SK-N-SH treated with all-trans-retinoic acid at 6 μM for 48 hours (cell line): ENCODE results near the gene LUC7L3.

Source experiments
- ATAC-seq: fragments of 200-7000 bp; cut with Tn5 transposase; 3 replicates; pipeline ENCODE4 v1.9.1; 2020; ENCODE audit warnings: mild to moderate bottlenecking, moderate library complexity
- ARNTL ChIP-seq: fragments of 450-650 bp; formaldehyde crosslinking; IDR thresholded peaks from 2 replicates; pipeline ENCODE4 v1.5.0; 2020; ENCODE audit warnings: low read depth, mild to moderate bottlenecking, moderate library complexity, borderline replicate concordance
- BACH2 ChIP-seq: fragments of 250-450 bp; sonication (Bioruptor Pico); IDR thresholded peaks from 2 replicates; pipeline ENCODE4 v1.9.0; 2021; ENCODE audit warnings: mild to moderate bottlenecking, borderline replicate concordance
- CREB5 ChIP-seq: fragments of 250-450 bp; sonication (Bioruptor Pico); IDR thresholded peaks from 2 replicates; pipeline ENCODE4 v1.5.1; 2020; ENCODE audit warnings: low read depth, mild to moderate bottlenecking, moderate library complexity
- CSDC2 ChIP-seq: fragments of 250-450 bp; sonication (Bioruptor Pico); IDR thresholded peaks from 2 replicates; pipeline ENCODE4 v1.5.0; 2020; ENCODE audit warnings: mild to moderate bottlenecking, moderate library complexity
- CSRNP3 ChIP-seq: fragments of 250-450 bp; sonication (Bioruptor Pico); IDR thresholded peaks from 2 replicates; pipeline ENCODE4 v1.5.1; 2021; ENCODE audit warnings: mild to moderate bottlenecking, moderate library complexity
- ESRRG ChIP-seq: fragments of 250-450 bp; sonication (Bioruptor Pico); IDR thresholded peaks from 2 replicates; pipeline ENCODE4 v1.6.1; 2021; ENCODE audit warnings: mild to moderate bottlenecking
- GLIS3 ChIP-seq: fragments of 250-450 bp; sonication (Bioruptor Pico); IDR thresholded peaks from 2 replicates; pipeline ENCODE4 v1.5.0; 2020; ENCODE audit warnings: mild to moderate bottlenecking, moderate library complexity
- ISL1 ChIP-seq: fragments of 250-450 bp; sonication (Bioruptor Pico); IDR thresholded peaks from 2 replicates; pipeline ENCODE4 v2.1.2; 2022; ENCODE audit warnings: mild to moderate bottlenecking, moderate library complexity
- OSR1 ChIP-seq: fragments of 250-450 bp; sonication (Bioruptor Pico); IDR thresholded peaks from 2 replicates; pipeline ENCODE4 v1.8.0; 2022; ENCODE audit warnings: moderate library complexity, mild to moderate bottlenecking, inconsistent platforms
- PATZ1 ChIP-seq: fragments of 250-450 bp; sonication (Bioruptor Pico); IDR thresholded peaks from 2 replicates; pipeline ENCODE4 v1.8.0; 2020; ENCODE audit warnings: mild to moderate bottlenecking, moderate library complexity, borderline replicate concordance
- POU6F1 ChIP-seq: fragments of 250-450 bp; sonication (Bioruptor Pico); IDR thresholded peaks from 2 replicates; pipeline ENCODE4 v1.8.0; 2021; ENCODE audit warnings: low read depth, mild to moderate bottlenecking, moderate library complexity, borderline replicate concordance
- PPARA ChIP-seq: fragments of 250-450 bp; sonication (Bioruptor Pico); IDR thresholded peaks from 2 replicates; pipeline ENCODE4 v1.5.0; 2020; ENCODE audit warnings: mild to moderate bottlenecking, borderline replicate concordance
- RARB ChIP-seq: fragments of 250-450 bp; sonication (Bioruptor Pico); IDR thresholded peaks from 2 replicates; pipeline ENCODE4 v1.8.0; 2021; ENCODE audit warnings: mild to moderate bottlenecking, moderate library complexity
- TCF4 ChIP-seq: fragments of 250-450 bp; sonication (Bioruptor Pico); IDR thresholded peaks from 2 replicates; pipeline ENCODE4 v1.8.0; 2021; ENCODE audit warnings: mild to moderate bottlenecking, moderate library complexity, borderline replicate concordance
- TOX ChIP-seq: fragments of 250-450 bp; sonication (Bioruptor Pico); IDR thresholded peaks from 2 replicates; pipeline ENCODE4 v1.8.0; 2021; ENCODE audit warnings: mild to moderate bottlenecking, moderate library complexity, borderline replicate concordance
- TSHZ2 ChIP-seq: fragments of 250-450 bp; sonication (Bioruptor Pico); IDR thresholded peaks from 2 replicates; pipeline ENCODE4 v1.5.0; 2020; ENCODE audit warnings: mild to moderate bottlenecking, moderate library complexity
- ZC3H10 ChIP-seq: fragments of 250-450 bp; sonication (Bioruptor Pico); IDR thresholded peaks from 2 replicates; pipeline ENCODE4 v1.5.1; 2021; ENCODE audit warnings: mild to moderate bottlenecking, moderate library complexity
- ZFP3 ChIP-seq: fragments of 250-450 bp; sonication (Bioruptor Pico); IDR thresholded peaks from 2 replicates; pipeline ENCODE4 v1.5.0; 2020; ENCODE audit warnings: mild to moderate bottlenecking, moderate library complexity
- ZFP30 ChIP-seq: fragments of 450-650 bp; formaldehyde crosslinking; IDR thresholded peaks from 2 replicates; pipeline ENCODE4 v1.5.0; 2022; ENCODE audit warnings: mild to moderate bottlenecking, moderate library complexity
- ZNF565 ChIP-seq: fragments of 450-650 bp; formaldehyde crosslinking; conservative IDR thresholded peaks from 2 replicates; pipeline ENCODE4 v1.5.0; 2020; ENCODE audit warnings: low read depth, mild to moderate bottlenecking, moderate library complexity
- ZNF70 ChIP-seq: fragments of 450-650 bp; formaldehyde crosslinking; IDR thresholded peaks from 2 replicates; pipeline ENCODE4 v1.5.0; 2020; ENCODE audit warnings: mild to moderate bottlenecking, moderate library complexity
- ZNF8 ChIP-seq: fragments of 450-650 bp; formaldehyde crosslinking; IDR thresholded peaks from 2 replicates; pipeline ENCODE4 v1.5.0; 2020; ENCODE audit warnings: mild to moderate bottlenecking, moderate library complexity

Gene LUC7L3

GRCh38 chr17:50697663-50698272 lies 21.6 kb upstream of the LUC7L3 start:
- TF ChIP-seq BACH2 (no peak), ZFP3 (CRISPR knock-in tag) (no peak), GLIS3 (no peak), CSRNP3 (CRISPR knock-in tag) (no peak)
- TF ChIP-seq, all 23 proteins: peak for 0
- ATAC-seq: no peak

GRCh38 chr17:50699410-50699809 lies 20.0 kb upstream of the LUC7L3 start:
- TF ChIP-seq ZNF70 (CRISPR knock-in tag) (no peak), ZNF8 (no peak), ISL1 (no peak), CSDC2 (no peak), BACH2 (no peak), CREB5 (CRISPR knock-in tag) (no peak), TCF4 (CRISPR knock-in tag) (no peak), ZFP30 (CRISPR knock-in tag) (no peak), ESRRG (CRISPR knock-in tag) (no peak), TOX (CRISPR knock-in tag) (no peak), ZC3H10 (CRISPR knock-in tag) (no peak), PPARA (CRISPR knock-in tag) (no peak), ZFP3 (CRISPR knock-in tag) (no peak)
- ATAC-seq: no peak

GRCh38 chr17:50703162-50703561 lies 16.2 kb upstream of the LUC7L3 start:
- ATAC-seq: no peak
- TF ChIP-seq TOX (CRISPR knock-in tag): no peak
- no peak for TF ChIP-seq ZFP30 (CRISPR knock-in tag)
- TF ChIP-seq ISL1: no peak

- peak; percentile 83 for ATAC-seq
- no peak for TF ChIP-seq ZC3H10 (CRISPR knock-in tag)
- TF ChIP-seq CSDC2: no peak; the same call in 1 of the 2 replicates
- 0 out of 2 replicates have a peak, but pooled peaks have one; percentile 15 for TF ChIP-seq ISL1
- no peak for TF ChIP-seq POU6F1 (CRISPR knock-in tag)
- no peak for TF ChIP-seq ZNF70 (CRISPR knock-in tag)
- TF ChIP-seq OSR1: no peak
- TF ChIP-seq PATZ1 (CRISPR knock-in tag): peak; percentile 62
- no peak for TF ChIP-seq CSRNP3 (CRISPR knock-in tag)
- TF ChIP-seq GLIS3: peak; percentile 28; the same call in 1 of the 2 replicates
- no peak for TF ChIP-seq TOX (CRISPR knock-in tag)
- no peak for TF ChIP-seq PPARA (CRISPR knock-in tag)
- TF ChIP-seq ZFP30 (CRISPR knock-in tag): 0 out of 2 replicates have a peak, but pooled peaks have one; percentile 3
- peak; percentile 77 for TF ChIP-seq ZFP3 (CRISPR knock-in tag)
- TF ChIP-seq CREB5 (CRISPR knock-in tag): peak; percentile 7; the same call in 1 of the 2 replicates
- TF ChIP-seq RARB: no peak
- peak; percentile 48 for TF ChIP-seq TSHZ2 (CRISPR knock-in tag)
- TF ChIP-seq ARNTL (CRISPR knock-in tag): no peak
- no peak for TF ChIP-seq ZNF565 (CRISPR knock-in tag)
Observed at GRCh38 chr17:50707289-50708049, 11.9 kb upstream of the LUC7L3 start, which contains the start of gene ANKRD40. ANKRD40 (minus strand) TSS chr17:50707914; CDS start chr17:50707654, 260 bp downstream.
